ENCODE measurements around the gene GRHL3.
A peak's percentile ranks its signal among the peaks of the same experiment; 100 is the strongest.
"Not testable (repeated sequence)": the region's sequence is repeated elsewhere in the genome, so short reads cannot be mapped to it uniquely, and the experiment has no call there.

Gene GRHL3

GRCh38 chr1:24319312-24319863 lies at the start of gene GRHL3:
GRHL3 (plus strand) TSS chr1:24319357; CDS start chr1:24319552, 195 bp downstream.
- peak; percentile 30 for DNase-seq

GRCh38 chr1:24274203-24275103 lies 44.7 kb upstream of the GRHL3 start:
- not testable (repeated sequence) for DNase-seq

- DNase-seq: no peak
Measured at GRCh38 chr1:24275104-24275410, 44.1 kb upstream of the GRHL3 start.

- no peak for DNase-seq
Measured at GRCh38 chr1:24275510-24275909, 43.6 kb upstream of the GRHL3 start.

- no peak for DNase-seq
Measured at GRCh38 chr1:24276791-24277190, 42.4 kb upstream of the GRHL3 start.

GRCh38 chr1:24277420-24278169 lies 41.6 kb upstream of the GRHL3 start:
- no peak for DNase-seq

- DNase-seq: no peak
Measured at GRCh38 chr1:24278726-24279125, 40.4 kb upstream of the GRHL3 start.

- DNase-seq: no peak
Measured at GRCh38 chr1:24279590-24280232, 39.4 kb upstream of the GRHL3 start.

- DNase-seq: no peak
Measured at GRCh38 chr1:24281591-24281990, 37.6 kb upstream of the GRHL3 start.

- no peak for DNase-seq
Measured at GRCh38 chr1:24282491-24282890, 36.7 kb upstream of the GRHL3 start.

- DNase-seq: no peak
Measured at GRCh38 chr1:24283326-24284155, 35.6 kb upstream of the GRHL3 start.

GRCh38 chr1:24284156-24284471 lies 35.0 kb upstream of the GRHL3 start:
- DNase-seq: no peak

GRCh38 chr1:24285231-24285630 lies 33.9 kb upstream of the GRHL3 start:
- no peak for DNase-seq

- no peak for DNase-seq
Measured at GRCh38 chr1:24286246-24287010, 32.7 kb upstream of the GRHL3 start.

- not testable (repeated sequence) for DNase-seq
Measured at GRCh38 chr1:24287779-24288178, 31.4 kb upstream of the GRHL3 start.

GRCh38 chr1:24288479-24288878 lies 30.7 kb upstream of the GRHL3 start:
- no peak for DNase-seq

- DNase-seq: no peak
Measured at GRCh38 chr1:24289937-24290595, 29.1 kb upstream of the GRHL3 start.

- no peak for DNase-seq
Measured at GRCh38 chr1:24290933-24291487, 28.1 kb upstream of the GRHL3 start.

- no peak for DNase-seq
Measured at GRCh38 chr1:24292103-24292502, 27.1 kb upstream of the GRHL3 start.

- DNase-seq: no peak
Measured at GRCh38 chr1:24292887-24293286, 26.3 kb upstream of the GRHL3 start.
